ENCODE measurements around the gene CBFA2T2. TPM values are rescaled to one million over a fixed set of nuclear protein-coding genes. Genes with fewer than 3 reads are reported as not detected.

Gene CBFA2T2
- total and polyA plus RNA-seq, 2 donors (not counting 3 experiments of a cell fraction or from before 2014, with no cell fraction given), result 10.7 to 12.1 TPM

DNA sequence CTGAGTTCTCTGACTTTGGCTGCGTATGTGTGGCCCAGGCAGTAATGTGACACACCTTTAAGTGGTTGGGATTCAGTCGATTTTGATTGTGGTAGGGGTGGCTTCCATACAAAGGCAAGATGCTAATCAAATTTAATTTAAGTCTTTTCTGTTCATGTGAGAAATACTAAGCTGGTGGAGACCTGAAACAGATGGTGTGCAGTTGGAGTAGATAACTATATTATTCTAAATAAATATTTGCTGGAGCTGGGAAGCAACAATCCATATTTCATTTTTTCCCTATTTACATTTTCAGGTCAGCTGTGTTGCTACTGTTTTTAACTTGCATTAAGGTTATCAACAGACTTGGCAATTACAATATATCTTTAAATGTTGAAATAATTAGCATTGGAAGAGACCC lies 104.8 kb downstream of the CBFA2T2 start:
- TF ChIP-seq EZH2 (IDR thresholded peaks at IDR 0.05; ENCODE audit: borderline replicate concordance, low read depth, low read length, severe bottlenecking) (no peak), GATA2 (IDR thresholded peaks at IDR 0.05; ENCODE audit: insufficient read depth, insufficient read length, low read depth, low read length) (no peak), FOS (IDR thresholded peaks at IDR 0.05; ENCODE audit: borderline replicate concordance, insufficient read depth, low read length) (no peak), POLR2AphosphoS5 (IDR thresholded peaks at IDR 0.05; ENCODE audit: insufficient read depth, low read depth, low read length) (no peak), JUN (IDR thresholded peaks at IDR 0.05; ENCODE audit: borderline replicate concordance, insufficient read depth, insufficient read length, low read depth) (no peak), MAX (IDR thresholded peaks at IDR 0.05; ENCODE audit: insufficient read depth, insufficient read length) (no peak), CTCF (IDR thresholded peaks at IDR 0.05; ENCODE audit: extremely low read depth in 1 of 2, insufficient read depth in 1 of 2, low read depth in 1 of 2, low read length in 2 of 2) (no peak), MYC (IDR thresholded peaks at IDR 0.05; ENCODE audit: low read depth, low read length) (no peak), POLR2A (IDR thresholded peaks at IDR 0.05; ENCODE audit: low read depth, low read length) (no peak)
- no peak overlapping the region for H3K27ac ChIP-seq (ENCODE audit: insufficient read depth, low read depth, low read length)
- no peaks in the 10 kb centered on the region for H4K20me1 ChIP-seq (replicated peaks; ENCODE audit: control insufficient read depth, extremely low read depth, insufficient read depth, low read length)
- POLR2A ChIA-PET, result no interaction called here
- H3K4me1 ChIP-seq (ENCODE audit: control insufficient read depth, extremely low read depth, insufficient read depth, low read length), result no peaks in the 10 kb centered on the region
- DNase-seq (ENCODE audit: low read depth, low spot score) (no peak), FAIRE-seq (no peak)
- H3K79me2 ChIP-seq (ENCODE audit: control insufficient read depth, insufficient read depth, low read length), result no peaks in the 10 kb centered on the region
- dilution Hi-C loops (cut with MboI; ENCODE audit: extremely low pct_ligation_motif_present, low sequenced_read_pairs) (no loop called here), intact Hi-C loops (cut with micrococcal nuclease) (no loop called here)
- H3K9ac ChIP-seq (replicated peaks; ENCODE audit: extremely low read depth, insufficient read depth, low read length), result no peak overlapping the region
- no peaks in the 10 kb centered on the region for H3K27me3 ChIP-seq (ENCODE audit: control insufficient read depth in 2 of 2, insufficient read depth in 2 of 2, low read length in 2 of 2)
- no peaks in the 10 kb centered on the region for H3K36me3 ChIP-seq (ENCODE audit: control insufficient read depth in 2 of 2, extremely low read depth in 1 of 2, insufficient read depth in 2 of 2, low read length in 2 of 2)
- H2AFZ ChIP-seq (ENCODE audit: low read depth, low read length), result no peak overlapping the region
- H3K9me3 ChIP-seq (replicated peaks; ENCODE audit: control insufficient read depth, insufficient read depth, low read length), result no peaks in the 10 kb centered on the region
- no peak overlapping the region for H3K4me3 ChIP-seq (replicated peaks in 1 of 3; ENCODE audit: insufficient read depth in 1 of 3, low read depth in 1 of 3, low read length in 3 of 3)
- H3K4me2 ChIP-seq (ENCODE audit: insufficient read depth, low read length), result no peak overlapping the region
- CTCF ChIA-PET, result interaction anchor here (1.4 to 2.1 kb wide), 3 partner anchors 9 to 105 kb away, joined by 3 to 7 read pairs (median 4); partner anchors contain the start of gene CBFA2T2
- no peaks in the 10 kb centered on the region for H3K9me1 ChIP-seq (replicated peaks; ENCODE audit: control insufficient read depth, extremely low read depth, insufficient read depth, low read length)
- no TSS peak for BruUV-seq (replicated peaks)
